Skeletal muscle satellite cell (primary cell): Measurements from ENCODE around the gene STAT3.

ENCODE experiments used
- H3K27me3 ChIP-seq: 2 replicates; pipeline ENCODE4 v1.7.0; 2013; ENCODE audit warnings: low read length; ENCODE audit not compliant: control insufficient read depth, insufficient read depth
- H3K36me3 ChIP-seq: 2 replicates; pipeline ENCODE4 v1.7.0; 2013; ENCODE audit warnings: mild to moderate bottlenecking, control low read depth, low read length; ENCODE audit not compliant: insufficient read depth
- H3K4me1 ChIP-seq: 2 replicates; pipeline ENCODE4 v1.7.0; 2013; ENCODE audit warnings: low read length; ENCODE audit not compliant: control insufficient read depth, insufficient read depth
- H3K4me2 ChIP-seq: 2 replicates; pipeline ENCODE4 v1.7.0; 2013; ENCODE audit warnings: mild to moderate bottlenecking, low read length
- H3K4me3 ChIP-seq: 2 replicates; pipeline ENCODE4 v1.7.0; 2013; ENCODE audit warnings: low read length
- H3K9ac ChIP-seq: 2 replicates; pipeline ENCODE4 v1.7.0; 2013; ENCODE audit warnings: mild to moderate bottlenecking, low read depth, low read length, moderate library complexity
- H3K9me3 ChIP-seq: replicated peaks from 2 replicates; pipeline ENCODE4 v1.7.0; 2013; ENCODE audit warnings: mild to moderate bottlenecking, control low read depth, low read length

STAT3 gene

DNA sequence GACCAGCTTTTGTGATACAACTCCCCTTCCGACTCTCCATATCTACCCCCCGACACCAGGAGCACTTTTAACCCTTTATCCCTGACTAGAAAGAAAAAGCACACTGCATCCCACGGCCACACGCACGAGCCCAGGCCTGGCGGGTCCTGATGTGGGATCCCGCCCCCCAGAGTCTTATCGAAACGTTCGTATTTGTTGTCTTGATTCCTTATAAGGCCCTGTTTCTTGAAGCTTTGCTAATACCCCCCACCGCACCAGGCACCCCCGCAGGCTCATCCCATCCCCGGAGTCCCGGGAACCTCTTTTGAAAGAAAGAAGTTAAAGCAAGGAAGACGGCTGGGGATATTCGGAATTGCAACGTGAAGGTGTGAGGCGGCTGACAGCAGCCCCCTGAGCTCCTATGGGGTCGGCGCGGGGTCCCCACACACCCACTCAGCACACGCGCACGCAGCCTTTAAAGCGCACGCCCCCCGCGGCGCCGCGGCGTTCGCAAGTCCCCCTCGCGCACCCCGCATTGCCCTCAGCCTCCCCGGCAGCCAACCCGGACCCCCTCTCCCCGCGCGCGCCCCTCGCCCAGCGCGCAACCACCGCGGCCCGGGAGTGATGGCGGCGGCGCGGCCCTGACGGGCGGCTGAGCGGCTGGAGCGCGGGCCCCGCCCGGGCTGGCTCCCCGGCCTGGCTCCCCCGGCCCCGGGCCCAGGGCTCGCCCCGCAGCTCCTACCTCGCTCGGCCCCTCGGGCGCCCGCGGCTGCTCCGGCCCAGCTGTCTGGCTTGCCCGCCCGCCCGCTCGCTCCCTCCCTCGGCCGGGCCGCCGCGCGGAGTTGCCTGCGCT, 112.5 kb downstream of the STAT3 start:
- Histone ChIP-seq H3K4me3 (peak overlapping the region; percentile 87), H3K4me2 (peak overlapping the region; percentile 98), H3K27me3 (no peaks in the 10 kb centered on the region), H3K9me3 (no peaks in the 10 kb centered on the region), H3K9ac (peak overlapping the region; percentile 87), H3K36me3 (no peaks in the 10 kb centered on the region), H3K4me1 (peaks cover 23% of the 10 kb centered on the region)

DNA sequence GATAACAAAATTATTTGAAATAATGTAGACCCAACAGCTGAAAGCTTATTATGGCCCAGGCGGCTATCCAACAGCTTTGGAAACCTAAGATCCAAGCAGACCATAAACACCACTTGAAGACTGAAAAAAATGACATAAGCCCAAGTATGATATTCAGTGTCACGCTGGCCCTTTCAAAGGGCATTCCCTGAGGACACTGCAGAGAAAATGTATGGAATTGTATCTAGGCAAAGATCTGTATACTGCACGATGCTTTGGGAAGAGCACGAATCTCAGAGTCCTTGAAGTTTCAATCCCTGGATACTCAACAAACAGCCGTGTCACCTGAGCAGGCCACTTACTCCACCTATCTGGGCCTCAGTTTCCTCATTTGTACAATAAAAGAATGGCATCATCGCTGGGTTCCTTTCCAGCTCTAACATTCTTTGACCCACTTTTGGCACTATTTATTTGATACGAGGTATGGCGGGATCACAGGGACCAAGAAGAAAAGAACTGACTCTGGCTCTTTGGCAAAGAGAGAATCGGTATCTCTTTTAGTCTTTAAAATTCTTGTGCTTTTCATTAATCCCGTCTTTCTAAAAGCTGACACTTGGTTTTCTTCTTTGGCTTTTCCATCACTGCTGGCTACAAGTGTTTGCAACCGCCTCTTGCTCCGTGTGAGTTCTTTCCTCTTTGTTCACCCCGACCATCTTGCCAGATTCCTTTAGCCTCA, 113.3 kb downstream of the STAT3 start:
- Histone ChIP-seq H3K9ac (peak overlapping the region; percentile 87), H3K4me2 (peak overlapping the region; percentile 98), H3K9me3 (no peaks in the 10 kb centered on the region), H3K36me3 (no peaks in the 10 kb centered on the region), H3K4me3 (peak overlapping the region; percentile 87), H3K4me1 (peaks cover 30% of the 10 kb centered on the region), H3K27me3 (no peaks in the 10 kb centered on the region)

DNA sequence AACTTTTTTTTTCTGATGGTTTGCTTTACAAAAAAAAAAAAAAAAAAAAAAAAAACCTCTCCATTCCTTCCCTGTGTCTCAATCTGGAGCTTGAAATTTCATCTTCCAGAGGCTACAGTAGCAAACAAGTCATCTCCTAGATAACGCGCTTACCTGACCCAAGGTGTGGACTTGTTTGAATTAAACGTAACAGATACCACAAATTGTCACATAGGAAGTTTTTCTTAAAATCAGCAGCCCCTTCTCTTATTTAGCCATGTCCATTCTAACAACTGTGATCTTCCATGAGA, 114.0 kb downstream of the STAT3 start:
- no peaks in the 10 kb centered on the region for H3K9me3 ChIP-seq
- no peaks in the 10 kb centered on the region for H3K36me3 ChIP-seq
- H3K4me1 ChIP-seq = peaks cover 30% of the 10 kb centered on the region
- H3K4me2 ChIP-seq = no peak overlapping the region
- no peak overlapping the region for H3K9ac ChIP-seq
- no peak overlapping the region for H3K4me3 ChIP-seq
- H3K27me3 ChIP-seq = no peaks in the 10 kb centered on the region

DNA sequence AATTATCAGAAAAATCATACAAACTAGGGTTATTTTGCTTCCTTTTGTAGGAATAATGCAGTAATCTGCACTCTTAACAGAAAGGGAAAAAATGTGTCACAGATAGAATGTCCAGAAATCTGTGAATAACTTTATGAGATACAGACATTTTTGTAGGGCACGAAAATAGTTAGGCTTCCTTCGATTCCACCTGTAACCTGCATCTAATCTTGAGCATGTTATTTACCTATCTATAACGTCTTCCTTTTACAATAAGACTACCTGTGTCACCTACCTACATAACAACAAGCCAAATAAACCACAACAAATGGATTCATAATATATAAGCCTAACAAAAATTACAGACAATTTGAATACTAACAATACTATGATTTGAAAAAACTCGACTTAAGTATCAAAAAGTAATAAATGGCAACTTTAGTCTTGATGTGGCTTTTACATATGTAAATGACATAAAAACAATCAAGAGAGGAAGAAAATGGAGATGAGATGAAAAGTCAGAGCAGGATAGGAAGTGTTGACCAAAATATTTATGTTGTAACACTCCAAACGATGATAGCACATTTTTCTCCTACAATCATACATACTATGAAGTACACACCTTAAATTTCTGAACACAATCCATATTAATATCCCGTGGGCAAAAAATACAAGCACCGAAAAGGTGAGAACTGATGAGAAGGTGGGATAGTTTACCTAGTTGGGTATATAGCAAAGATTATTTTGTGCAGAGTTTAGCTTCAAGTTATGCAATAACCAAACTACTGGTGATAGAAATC, 114.6 kb downstream of the STAT3 start:
- Histone ChIP-seq H3K4me3 (no peak overlapping the region), H3K36me3 (no peaks in the 10 kb centered on the region), H3K4me1 (peaks cover 30% of the 10 kb centered on the region), H3K4me2 (no peak overlapping the region), H3K9ac (no peak overlapping the region), H3K27me3 (no peaks in the 10 kb centered on the region), H3K9me3 (no peaks in the 10 kb centered on the region)

DNA sequence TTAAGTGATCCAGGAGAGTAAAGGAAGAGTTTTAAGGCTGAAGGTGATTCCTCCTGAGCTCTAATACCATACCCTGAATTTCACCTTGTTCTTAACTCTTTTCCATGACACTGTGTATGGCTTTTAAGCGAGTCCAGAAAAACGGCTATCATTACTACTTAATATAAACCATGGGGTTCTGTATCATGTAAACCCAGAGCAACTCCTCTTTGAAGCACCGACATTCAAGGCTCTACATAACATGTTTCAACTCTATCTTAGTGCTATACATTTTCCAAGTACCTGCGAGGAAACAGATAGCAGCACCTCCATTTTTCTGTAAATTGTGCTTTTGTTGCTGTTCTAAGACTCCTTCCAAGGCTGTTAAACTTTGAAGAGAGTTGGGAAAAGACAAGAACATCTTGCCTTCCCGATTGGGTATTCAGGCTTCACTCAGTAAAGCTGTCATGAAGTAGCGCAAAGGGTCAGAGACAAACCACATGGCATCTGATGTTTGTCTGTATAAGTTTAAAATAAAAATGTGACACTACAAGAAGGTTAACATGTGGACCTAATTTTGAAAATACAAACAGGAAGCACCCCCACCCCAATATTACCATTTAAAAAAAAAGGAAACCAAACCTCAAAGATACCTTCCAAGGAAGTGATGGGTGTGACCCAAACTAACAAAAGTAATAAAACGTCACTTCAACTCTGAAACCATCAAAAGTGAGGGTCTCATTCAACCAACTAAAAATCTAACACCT, 115.9 kb downstream of the STAT3 start:
- peaks cover 28% of the 10 kb centered on the region for H3K4me1 ChIP-seq
- H3K9me3 ChIP-seq = no peaks in the 10 kb centered on the region
- no peak overlapping the region for H3K4me3 ChIP-seq
- no peak overlapping the region for H3K9ac ChIP-seq
- no peaks in the 10 kb centered on the region for H3K36me3 ChIP-seq
- H3K4me2 ChIP-seq = no peak overlapping the region
- H3K27me3 ChIP-seq = no peaks in the 10 kb centered on the region

DNA sequence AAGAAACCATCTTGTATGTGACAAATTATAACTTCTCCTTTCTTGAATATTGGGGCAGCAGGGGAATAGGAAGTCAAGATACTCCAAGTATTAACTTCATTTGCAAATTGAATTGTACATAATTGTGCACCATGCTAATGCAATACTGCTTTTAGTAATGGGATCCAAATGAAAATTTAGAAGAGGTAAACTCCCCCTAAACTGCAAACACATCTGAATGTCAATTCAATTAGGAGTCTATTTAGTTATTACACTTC, 116.5 kb downstream of the STAT3 start:
- H3K4me1 ChIP-seq = peaks cover 22% of the 10 kb centered on the region
- no peaks in the 10 kb centered on the region for H3K27me3 ChIP-seq
- no peak overlapping the region for H3K4me3 ChIP-seq

DNA sequence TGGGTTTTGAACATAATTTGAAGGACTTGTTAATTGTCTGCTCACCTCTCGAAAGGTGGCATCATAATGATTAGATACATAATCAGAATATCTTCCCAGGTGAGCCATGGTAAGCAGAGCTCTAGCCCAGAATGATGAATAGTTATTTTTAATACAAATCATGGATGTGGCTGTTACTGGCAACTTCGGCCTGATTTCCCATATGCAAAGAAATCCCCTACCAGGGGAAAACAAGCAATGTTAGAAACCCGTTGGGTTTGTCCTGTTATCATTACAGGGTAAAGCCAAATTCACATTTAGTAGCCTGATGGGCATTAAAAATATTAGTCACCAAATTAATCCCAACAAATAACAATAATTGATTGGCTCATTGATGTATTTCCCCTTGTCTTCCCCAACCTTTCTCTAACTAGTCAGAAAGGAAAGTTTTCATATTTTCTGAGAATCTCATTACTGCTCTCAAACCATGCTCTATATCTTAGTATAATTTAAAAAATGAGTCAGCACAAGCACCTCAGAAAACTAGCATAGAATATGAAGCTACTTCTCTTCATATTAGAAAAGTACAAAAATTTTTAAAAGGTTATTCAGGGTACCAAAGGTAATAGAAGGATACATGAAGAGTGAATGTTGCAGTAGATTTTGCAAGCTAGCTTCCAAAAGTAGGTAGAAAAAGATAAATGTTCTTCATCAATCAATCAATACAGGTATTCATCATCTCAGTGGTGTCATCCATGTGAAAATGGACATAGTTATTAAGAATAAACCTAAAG, 117.0 kb downstream of the STAT3 start:
- no peaks in the 10 kb centered on the region for H3K27me3 ChIP-seq
- H3K9me3 ChIP-seq = no peaks in the 10 kb centered on the region
- H3K4me2 ChIP-seq = no peak overlapping the region
- peaks cover 24% of the 10 kb centered on the region for H3K4me1 ChIP-seq
- no peak overlapping the region for H3K9ac ChIP-seq
- H3K4me3 ChIP-seq = no peak overlapping the region
- H3K36me3 ChIP-seq = no peaks in the 10 kb centered on the region

More for the DNA sequence above, 116.5 kb downstream of the STAT3 start:
- Histone ChIP-seq H3K9ac (no peak overlapping the region), H3K9me3 (no peaks in the 10 kb centered on the region), H3K4me2 (no peak overlapping the region), H3K36me3 (no peaks in the 10 kb centered on the region)

DNA sequence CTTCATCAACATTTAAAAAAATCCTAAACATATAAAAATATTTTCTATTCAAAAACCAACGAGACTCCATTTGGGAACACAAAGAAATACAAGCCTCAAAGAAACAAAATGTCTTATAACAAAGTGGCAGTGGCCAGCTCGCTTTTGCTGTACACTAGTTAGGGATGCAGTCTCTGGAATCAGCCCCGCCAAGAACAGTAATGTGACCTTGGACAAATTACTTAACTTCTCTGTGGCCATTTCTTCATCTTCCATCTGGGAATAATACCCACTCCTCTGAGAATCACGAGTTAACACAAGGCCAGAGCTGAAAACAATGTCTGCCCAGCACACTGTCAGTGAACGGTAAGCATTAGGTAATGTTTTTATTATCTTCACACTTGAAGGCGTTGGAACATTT, 117.6 kb downstream of the STAT3 start:
- peaks cover 24% of the 10 kb centered on the region for H3K4me1 ChIP-seq

DNA sequence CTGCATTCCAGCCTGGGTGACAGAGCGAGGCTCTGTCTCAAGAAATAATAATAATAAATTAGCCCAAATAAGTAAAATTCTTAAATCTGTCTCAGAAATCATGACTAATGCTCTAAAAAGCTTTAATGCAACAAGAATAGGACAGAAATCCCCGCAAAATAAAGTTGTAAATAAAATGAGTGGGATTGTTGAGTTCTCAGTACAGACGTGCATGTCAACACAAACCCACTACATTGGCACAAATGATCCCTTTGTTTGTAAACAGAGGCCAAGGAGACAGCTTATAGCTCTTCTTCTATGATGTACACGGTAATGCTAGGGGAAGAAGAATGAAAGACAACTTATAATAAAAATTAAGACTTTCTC, 118.1 kb downstream of the STAT3 start:
- H3K27me3 ChIP-seq = no peaks in the 10 kb centered on the region
- no peak overlapping the region for H3K9ac ChIP-seq
- no peaks in the 10 kb centered on the region for H3K9me3 ChIP-seq
- no peak overlapping the region for H3K4me3 ChIP-seq
- no peak overlapping the region for H3K4me2 ChIP-seq
- H3K4me1 ChIP-seq = peaks cover 21% of the 10 kb centered on the region
- H3K36me3 ChIP-seq = no peaks in the 10 kb centered on the region

More for the DNA sequence above, 117.6 kb downstream of the STAT3 start:
- no peak overlapping the region for H3K4me3 ChIP-seq
- H3K9me3 ChIP-seq = no peaks in the 10 kb centered on the region
- H3K4me2 ChIP-seq = no peak overlapping the region
- no peaks in the 10 kb centered on the region for H3K27me3 ChIP-seq
- no peak overlapping the region for H3K9ac ChIP-seq
- no peaks in the 10 kb centered on the region for H3K36me3 ChIP-seq

DNA sequence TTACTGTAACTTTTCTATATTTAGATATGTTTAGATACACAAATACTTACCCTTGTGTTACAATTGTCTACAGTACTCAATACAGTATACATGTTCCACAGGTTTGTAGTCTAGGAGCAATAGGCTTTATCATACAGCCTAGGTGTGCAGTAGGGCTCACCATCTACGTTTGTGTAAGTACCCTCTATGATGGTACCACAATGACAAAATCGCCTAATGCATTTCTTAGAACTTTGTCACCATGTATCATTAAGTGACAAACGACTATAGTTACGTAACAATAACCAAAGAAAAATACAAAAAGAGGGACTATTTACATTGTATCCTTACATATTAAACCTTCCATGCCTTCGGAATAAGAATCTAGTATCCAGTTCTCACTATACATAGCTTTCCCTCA, 120.0 kb downstream of the STAT3 start:
- no peaks in the 10 kb centered on the region for H3K27me3 ChIP-seq
- H3K4me2 ChIP-seq = no peak overlapping the region
- no peak overlapping the region for H3K4me3 ChIP-seq
- H3K9ac ChIP-seq = no peak overlapping the region
- H3K9me3 ChIP-seq = no peaks in the 10 kb centered on the region
- H3K36me3 ChIP-seq = no peaks in the 10 kb centered on the region
- peaks cover 11% of the 10 kb centered on the region for H3K4me1 ChIP-seq
